Islet precursor cell (in vitro differentiated cells): ENCODE results near the gene TBL1X.
A peak's percentile ranks its signal among the peaks of the same experiment; 100 is the strongest.
"Not testable (repeated sequence)": the region's sequence is repeated elsewhere in the genome, so short reads cannot be mapped to it uniquely, and the experiment has no call there.

Experiments
- DNase-seq: peaks from one replicate; pipeline ENCODE4 v3.0.0-alpha.2; 2018

Gene TBL1X

GRCh38 chrX:9464435-9465371 lies at the start of gene TBL1X:
Gene TBL1X, plus strand, starts transcription at chrX:9465058. Its CDS starts 188,529 bp downstream, at chrX:9653587.
- peak; percentile 69 for DNase-seq

GRCh38 chrX:9416562-9417348 lies 48.1 kb upstream of the TBL1X start:
- DNase-seq: no peak

DNA sequence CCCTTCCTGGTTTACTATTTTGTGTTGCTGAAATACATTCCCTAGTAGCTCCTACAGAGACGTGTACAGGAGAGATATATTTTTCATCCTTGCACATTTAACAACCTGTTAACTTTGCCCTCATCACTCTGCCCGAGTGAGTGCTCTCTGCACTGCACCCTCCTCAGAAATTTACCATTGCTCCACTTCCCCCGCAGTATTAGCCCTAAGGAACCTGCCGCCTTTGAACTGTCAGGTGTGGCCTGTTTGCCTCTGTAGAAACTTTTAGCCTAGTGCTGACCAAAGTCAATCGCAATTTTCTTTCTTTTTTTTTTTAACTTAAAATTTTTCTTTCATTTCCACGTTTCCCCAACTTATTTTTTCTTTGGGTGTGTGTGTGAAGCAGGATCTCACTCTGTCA lies 46.6 kb upstream of the TBL1X start:
- DNase-seq: no peak

- no peak for DNase-seq
These were observed 44.3 kb upstream of the TBL1X start for GRCh38 chrX:9420275-9421265.

- DNase-seq: no peak
These were observed 35.1 kb upstream of the TBL1X start for GRCh38 chrX:9429767-9430166.

DNA sequence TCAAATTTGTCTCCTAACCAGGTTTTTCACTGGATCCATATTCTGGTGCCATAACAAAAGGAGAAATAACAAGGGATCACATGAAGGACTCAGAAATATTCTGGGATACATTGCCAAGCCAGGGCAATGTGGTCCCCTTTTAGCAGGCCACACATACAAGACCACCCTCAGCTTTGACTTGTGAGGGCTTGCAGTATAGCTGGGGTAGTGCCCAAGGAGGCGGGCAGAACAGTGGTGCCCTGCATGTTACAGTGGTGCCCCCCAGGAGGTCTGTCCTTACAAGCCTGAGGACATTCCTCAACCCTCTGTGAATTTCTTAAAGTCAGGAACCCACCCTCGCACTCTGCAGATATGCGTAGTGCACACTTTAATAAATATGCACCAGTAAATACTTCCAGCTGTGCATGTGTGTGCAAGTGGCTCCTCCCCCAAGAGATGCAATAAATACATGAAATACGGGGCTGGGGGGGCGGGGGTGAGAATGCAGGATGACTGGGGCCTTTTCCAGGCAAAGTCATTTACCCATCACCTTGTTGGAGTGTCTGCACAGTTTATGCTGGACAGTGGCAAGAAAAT lies 34.4 kb upstream of the TBL1X start:
- no peak for DNase-seq

DNA sequence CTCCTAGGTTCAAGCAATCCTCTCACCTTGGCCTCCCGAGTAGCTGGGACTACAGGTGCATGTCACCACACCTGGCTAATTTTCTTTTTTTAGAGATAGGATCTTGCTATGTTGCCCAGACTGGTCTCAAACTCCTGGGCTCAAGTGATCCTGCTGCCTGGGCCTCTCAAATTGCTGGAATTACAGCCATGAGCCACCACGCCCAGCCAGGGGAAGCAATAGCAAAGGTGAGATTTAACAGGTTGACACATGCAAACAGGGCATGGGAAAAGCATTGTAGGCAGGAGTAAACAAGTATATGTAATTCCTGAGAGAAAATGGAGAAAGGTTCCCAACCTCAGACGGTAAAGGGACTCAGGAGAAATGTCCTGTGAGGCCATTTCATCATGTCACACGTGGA lies 33.6 kb upstream of the TBL1X start:
- no peak for DNase-seq

DNA sequence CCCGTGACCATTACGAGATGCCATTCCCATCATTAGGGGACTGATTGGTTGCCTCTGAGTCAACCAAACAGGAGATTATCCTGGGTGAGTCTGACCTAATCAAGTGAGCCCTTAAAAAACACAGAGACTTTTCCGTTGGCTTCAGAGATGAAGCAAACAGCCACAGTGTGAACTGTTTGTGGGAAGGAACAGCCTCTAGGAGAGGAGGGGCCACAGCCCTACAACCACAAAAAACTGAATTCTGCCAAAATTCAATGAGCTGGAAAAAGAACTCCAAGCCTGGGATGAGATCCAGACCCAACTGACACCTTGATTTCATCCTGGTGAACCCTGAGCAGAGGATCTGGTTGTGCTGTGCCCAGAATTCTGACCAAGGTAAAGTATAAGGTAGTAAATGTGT lies 31.3 kb upstream of the TBL1X start:
- DNase-seq: no peak

DNA sequence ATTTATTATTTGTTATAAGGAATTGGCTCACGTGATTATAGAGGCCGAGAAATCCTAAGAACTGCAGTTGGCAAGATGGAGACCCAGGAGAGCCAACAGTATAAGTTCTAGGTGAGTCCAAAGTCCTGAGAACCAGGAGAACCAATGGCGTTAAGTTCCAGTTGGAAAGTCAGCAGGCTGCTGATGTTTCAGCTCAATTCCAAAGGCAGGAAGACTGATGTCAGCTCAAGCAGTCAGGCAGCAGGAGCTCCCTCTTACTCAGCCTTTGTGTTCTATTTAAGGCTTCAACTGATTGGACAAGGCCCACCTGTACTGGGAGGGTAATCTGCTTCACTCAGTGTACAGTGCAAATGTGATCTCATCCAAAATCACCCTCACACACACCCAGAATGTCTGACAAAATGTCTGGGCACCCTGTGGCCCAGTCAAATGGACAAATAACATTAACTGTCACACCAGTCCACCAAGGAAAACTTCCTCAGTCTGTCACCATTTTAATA lies 30.8 kb upstream of the TBL1X start:
- no peak for DNase-seq

DNA sequence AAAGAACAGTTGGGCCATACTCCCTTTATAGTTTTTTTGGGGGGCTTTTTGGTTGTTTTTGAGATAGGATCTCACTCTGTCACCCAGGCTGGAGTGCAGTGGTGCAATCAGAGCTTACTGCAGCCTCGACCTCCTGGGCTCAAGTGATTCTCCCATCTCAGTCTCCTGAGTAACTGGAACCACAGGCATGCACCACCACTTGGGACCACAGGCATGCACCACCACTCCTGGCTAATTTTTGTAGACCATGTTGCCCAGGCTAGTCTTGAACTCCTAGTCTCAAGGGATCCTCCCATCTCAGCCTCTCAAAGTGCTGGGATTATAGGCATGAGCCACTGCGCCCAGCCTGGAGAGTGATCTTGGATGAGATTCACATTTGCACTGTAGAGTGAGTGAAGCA lies 29.8 kb upstream of the TBL1X start:
- not testable (repeated sequence) for DNase-seq

DNA sequence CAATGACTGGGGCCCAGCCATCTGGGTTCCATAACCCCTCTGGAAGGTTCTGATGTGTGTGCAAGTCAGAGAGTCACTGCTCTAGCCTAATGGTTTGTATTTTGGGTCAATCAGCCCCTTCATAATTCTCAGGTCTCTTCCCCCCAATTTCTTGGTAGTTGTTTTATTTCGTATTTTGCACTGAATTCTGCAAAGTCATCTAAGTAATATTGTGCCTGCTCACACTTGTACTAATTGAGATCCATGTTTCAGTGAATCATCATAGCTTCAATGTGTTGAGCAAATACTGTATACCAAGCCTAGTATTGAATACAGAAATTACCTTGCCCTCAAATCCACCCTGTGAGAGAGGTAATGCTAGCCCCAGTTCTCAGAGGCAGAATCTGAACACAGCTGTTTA lies 28.0 kb upstream of the TBL1X start:
- DNase-seq: no peak

DNA sequence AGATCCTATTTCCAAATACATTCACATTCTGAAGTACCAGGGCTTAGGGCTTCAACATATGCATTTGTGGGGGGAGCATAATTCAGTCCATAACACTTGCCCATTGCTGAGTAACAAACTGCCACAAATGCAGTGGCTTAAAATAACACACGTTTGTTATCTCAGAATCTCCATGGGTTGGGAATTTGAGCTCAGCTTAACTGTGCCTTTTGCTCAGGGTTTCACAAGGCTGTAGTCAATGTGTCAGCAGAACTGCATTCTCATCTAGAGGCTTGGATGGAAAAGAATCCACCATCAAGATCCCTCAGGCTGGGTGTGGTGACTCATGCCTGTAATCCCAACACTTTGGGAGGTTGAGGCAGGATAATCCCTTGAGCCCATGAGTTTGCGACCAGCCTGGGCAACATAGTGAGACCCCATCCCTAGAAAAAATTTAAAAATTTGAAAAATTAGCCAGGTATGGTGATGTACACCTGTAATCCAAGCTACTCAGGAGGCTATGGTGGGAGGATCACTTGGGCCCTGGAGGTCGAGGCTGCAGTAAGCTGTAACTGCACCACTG lies 25.8 kb upstream of the TBL1X start:
- no peak for DNase-seq

GRCh38 chrX:9440116-9440844 lies 24.6 kb upstream of the TBL1X start:
- DNase-seq: no peak

DNA sequence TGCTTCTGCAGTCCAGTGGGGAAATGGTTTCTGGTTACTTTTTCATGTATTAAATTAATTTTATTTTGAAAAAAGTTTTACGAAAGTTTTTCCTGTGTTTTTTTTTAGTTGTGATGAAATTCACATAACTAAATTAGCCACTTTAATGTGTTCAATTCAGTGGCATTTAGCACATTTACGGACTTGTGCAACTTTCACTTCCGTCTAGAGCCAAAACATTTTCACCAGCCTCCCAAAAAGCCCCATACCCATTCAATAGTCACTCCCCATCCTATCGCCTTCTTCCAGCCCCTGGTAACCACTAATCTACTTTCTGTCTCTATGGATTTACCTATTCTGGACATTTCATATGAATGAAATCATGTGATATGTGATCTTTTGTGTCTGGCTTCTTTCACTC lies 22.8 kb upstream of the TBL1X start:
- no peak for DNase-seq

DNA sequence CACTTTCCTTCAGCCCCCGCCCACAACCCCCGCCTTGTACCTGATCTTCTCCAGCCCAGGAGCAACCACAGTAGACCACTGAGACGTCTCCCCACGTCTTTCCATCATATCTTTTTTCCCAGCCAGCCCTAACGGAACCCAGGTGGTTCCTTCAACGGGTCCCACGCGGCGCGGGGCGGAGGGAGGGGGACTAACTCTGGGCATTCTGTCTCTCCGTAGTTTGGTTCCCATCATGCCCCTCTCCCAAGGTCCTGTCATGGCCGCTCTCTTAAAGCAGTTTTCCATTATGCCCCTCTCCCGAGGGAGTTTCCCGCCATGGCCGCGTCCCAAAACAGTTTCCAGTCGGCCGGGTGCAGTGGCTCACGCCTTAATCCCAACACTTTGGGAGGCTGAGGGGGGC lies 21.5 kb upstream of the TBL1X start:
- no peak for DNase-seq

- no peak for DNase-seq
These were observed 17.0 kb upstream of the TBL1X start for GRCh38 chrX:9447906-9448305.

DNA sequence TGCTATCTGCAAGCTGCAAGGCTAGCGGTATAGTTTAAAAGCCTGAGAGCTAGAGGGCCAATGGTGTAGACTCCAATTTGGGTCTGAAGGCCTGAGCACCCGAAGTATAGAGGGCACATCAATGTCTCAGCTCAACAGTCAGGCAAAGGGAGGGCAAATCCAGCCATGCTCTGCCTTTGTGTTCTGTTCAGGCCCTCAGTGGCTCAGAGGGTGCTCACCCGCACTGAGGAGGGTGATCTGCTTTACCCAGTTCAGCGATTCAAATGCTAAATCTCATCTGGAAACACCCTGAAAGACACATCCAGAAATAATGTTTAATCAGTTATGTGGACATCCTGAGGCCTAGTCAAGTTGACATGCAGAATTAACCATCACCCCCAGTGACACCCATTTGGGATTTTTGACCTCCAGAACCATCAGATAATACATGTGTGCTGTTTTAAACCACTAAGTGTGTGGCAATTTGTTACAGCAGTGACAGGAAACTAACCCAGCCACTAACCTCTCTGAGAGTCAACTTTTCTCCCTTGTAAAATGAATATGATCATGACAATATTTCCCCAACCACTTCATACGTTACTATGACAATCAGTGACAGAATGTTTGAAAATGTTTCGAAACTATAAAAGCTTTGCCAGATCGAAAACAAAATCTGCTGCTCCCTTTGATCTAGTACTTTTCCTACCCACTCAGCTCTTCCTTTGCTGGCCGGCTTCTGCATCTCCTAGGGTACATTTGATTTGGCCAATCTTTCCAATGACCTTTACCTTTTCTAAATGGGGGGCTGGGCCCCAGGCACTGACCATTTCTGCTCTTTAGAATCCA lies 8.4 kb upstream of the TBL1X start:
- no peak for DNase-seq

- not testable (repeated sequence) for DNase-seq
These were observed 6.8 kb upstream of the TBL1X start for GRCh38 chrX:9458034-9458433.

- no peak for DNase-seq
These were observed 6.3 kb upstream of the TBL1X start for GRCh38 chrX:9458516-9459078.
